Epidermal melanocyte (primary cell): ENCODE results near the gene PKD2L1.
"Not testable (repeated sequence)": the region's sequence is repeated elsewhere in the genome, so short reads cannot be mapped to it uniquely, and the experiment has no call there.

Experiments
- DNase-seq: peaks from one replicate; pipeline ENCODE4 v3.0.0; 2011; ENCODE audit warnings: low spot score; ENCODE audit not compliant: insufficient read length

Gene PKD2L1

DNA sequence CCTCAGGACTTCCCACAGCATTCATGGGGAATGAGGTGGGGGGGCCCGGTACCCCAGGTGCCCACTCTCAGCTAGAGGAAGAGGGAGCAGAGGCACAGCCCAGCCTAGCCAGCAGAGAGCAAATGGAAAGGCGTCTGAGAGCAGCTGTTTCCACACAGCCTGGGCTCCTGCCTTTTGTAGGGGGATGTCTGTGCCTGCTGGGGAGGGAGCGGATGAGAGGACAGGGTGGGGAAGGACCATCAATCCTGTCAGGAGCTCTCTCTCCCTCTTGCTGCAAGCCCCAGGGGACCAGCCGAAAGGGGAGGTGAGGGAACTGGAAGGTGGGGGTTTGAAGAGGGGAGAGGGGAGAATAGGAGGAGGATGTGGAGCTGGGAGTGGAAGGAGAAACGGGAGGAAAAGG lies at the start of gene PKD2L1:
PKD2L1 (minus strand) TSS at position 150 of the 400 bp plus-strand sequence; CDS start at position 25, 125 bp downstream.
- no peak for DNase-seq

- DNase-seq, result no peak
Measured at GRCh38 chr10:100377830-100378229, 47.8 kb upstream of the PKD2L1 start.

DNA sequence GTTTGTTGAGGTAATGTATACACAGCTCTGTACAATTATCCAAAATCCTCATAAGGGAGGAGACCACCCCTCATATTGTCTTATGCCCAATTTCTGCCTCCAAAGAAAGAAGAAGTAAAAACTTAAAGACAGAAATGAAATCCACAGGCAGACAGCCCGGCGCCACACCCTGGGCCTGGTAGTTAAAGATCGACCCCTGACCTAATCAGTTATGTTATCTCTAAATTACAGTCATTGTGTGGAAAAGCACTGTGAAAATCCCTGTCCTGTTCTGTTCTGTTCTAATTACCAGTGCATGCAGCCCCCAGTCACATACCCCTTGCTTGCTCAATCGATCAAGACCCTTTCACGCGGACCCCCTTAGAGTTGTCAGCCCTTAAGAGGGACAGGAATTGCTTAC lies 46.6 kb upstream of the PKD2L1 start:
- not testable (repeated sequence) for DNase-seq

GRCh38 chr10:100374677-100375353 lies 44.8 kb upstream of the PKD2L1 start:
- DNase-seq, result not testable (repeated sequence)

DNA sequence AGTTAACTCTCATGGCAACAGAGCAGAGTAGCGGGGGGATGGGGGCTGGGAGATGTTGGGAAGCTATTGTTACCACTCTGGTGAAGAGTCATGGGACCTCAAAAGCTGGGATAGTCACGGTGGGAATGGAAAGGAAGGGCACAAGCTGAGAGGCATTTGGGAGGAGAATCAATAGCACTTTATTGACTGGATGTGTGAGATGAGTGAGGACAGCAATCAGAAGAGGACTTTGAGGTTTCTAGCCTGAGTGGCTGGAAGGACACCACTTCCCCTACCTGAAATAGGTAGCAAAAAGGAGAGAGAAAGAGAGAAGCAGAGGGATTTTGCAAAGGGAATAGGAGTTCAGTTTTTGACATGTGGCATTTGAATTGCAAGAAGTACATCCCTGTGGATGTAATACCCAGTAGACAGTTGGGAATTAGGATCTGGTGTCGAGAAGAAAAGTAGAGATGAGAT lies 44.2 kb upstream of the PKD2L1 start:
- DNase-seq, result peak; percentile 31

DNA sequence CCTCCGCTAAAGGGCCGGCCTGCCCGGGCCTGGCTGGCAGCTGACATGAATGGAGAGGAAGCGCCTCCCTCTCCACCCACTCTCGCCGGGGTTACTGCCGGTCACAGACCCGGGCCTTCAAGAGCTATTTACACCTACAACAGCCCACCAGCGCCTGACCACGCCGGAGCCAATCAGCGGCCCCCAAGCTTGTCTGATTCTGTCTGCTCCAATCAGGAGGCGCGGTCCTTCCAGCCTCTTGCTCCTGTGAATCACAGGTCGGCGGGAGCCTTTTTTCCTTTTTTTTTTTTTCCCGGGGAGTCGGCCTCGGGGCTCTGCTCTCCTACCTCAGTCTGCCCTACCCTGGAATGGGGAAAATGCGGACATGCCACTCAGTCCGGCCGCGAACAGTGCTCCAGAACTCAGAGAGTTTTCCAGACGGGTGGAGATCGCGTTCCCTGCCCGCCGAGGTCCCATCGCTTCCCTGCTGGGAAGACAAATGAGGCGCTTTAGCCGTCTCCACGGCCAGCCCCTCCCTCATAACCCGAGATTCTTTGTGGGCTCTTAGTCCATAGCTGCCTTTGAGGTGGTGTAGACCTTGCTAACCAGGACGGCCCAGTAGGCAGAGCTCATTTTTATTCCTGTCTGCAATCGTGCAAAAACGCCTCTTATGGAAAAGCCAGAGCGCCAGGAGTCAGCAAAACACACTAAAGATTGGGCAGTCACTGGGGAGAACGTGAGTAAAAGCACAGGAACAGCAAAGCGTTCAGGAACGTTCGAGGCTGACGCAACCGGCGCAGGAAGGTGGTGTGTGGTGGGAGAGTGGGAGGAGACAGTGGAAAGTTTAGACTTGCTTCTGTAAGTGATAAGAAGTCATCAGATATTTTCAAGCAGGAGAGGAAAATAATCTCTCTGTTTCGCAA lies 43.5 kb upstream of the PKD2L1 start:
- DNase-seq, result peak; percentile 92

GRCh38 chr10:100372415-100373297 lies 42.6 kb upstream of the PKD2L1 start:
- no peak for DNase-seq

GRCh38 chr10:100371482-100372027 lies 41.5 kb upstream of the PKD2L1 start:
- no peak for DNase-seq

DNA sequence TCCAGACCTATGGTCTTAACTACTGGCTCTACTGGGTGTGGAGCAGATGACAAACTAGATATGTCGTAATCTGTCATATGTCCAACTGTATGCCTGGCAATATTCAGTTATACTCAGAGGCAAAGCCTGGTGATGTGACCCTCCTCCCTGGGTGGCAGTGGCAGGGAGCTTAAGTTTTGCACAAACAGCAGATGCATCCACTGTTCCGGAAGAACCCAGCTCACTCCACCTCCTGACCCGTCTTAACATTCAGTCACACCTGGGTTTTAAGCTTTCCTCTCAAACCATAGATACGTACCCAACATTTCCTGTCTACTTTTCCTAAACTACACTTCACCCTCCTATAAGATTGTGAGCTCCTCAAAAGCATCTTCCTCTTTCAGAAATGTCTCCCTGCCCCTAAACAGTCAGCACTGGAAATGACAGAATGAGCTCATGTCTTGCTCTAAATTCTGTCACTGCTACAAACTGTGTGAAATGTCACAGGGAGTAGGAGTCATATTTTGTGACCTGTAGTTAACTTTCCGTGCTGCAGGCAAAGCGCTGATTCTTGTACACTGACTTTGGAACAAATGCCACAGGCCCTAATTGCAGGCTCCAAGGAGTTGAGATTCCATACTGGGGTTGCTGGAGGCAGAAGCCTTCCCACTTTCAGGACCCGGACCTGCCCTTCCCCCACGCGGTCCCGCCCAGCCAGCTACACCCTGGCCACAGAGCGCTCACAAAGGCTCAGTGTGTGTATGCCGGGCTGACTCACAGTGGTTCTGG lies 40.9 kb upstream of the PKD2L1 start:
- DNase-seq, result peak; percentile 79

GRCh38 chr10:100368721-100369120 lies 38.7 kb upstream of the PKD2L1 start:
- DNase-seq, result no peak

DNA sequence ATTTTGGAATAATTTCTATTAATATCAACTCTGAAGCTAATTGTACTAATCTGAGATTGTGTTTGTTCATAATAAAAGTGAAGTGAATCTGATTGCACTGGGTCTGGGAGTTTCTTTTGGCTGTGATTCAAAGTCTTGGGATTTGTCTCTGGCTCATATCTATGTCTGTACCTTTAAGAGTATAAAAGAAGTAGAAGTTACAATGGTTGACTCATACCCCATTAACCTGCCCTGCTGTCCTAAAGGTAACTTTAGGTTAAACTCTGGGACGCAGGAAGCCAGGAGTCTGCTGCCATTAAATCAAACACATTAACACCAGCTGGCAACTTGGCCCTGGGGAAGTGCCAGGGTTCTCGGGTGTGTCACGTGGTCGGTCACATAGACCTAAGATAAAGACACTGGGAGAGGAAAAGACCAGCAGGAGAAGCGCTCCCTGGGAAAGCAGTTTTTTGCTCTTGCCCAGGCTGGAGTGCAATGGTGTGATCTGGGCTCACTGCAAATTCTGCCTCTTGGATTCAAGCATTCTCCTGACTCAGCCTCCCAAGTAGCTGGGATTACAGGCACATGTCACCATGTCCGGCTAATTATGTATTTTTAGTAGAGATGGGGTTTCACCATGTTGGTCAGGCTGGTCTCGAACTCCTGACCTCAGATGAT lies 34.8 kb upstream of the PKD2L1 start:
- DNase-seq, result no peak

GRCh38 chr10:100364175-100364574 lies 34.1 kb upstream of the PKD2L1 start:
- no peak for DNase-seq

DNA sequence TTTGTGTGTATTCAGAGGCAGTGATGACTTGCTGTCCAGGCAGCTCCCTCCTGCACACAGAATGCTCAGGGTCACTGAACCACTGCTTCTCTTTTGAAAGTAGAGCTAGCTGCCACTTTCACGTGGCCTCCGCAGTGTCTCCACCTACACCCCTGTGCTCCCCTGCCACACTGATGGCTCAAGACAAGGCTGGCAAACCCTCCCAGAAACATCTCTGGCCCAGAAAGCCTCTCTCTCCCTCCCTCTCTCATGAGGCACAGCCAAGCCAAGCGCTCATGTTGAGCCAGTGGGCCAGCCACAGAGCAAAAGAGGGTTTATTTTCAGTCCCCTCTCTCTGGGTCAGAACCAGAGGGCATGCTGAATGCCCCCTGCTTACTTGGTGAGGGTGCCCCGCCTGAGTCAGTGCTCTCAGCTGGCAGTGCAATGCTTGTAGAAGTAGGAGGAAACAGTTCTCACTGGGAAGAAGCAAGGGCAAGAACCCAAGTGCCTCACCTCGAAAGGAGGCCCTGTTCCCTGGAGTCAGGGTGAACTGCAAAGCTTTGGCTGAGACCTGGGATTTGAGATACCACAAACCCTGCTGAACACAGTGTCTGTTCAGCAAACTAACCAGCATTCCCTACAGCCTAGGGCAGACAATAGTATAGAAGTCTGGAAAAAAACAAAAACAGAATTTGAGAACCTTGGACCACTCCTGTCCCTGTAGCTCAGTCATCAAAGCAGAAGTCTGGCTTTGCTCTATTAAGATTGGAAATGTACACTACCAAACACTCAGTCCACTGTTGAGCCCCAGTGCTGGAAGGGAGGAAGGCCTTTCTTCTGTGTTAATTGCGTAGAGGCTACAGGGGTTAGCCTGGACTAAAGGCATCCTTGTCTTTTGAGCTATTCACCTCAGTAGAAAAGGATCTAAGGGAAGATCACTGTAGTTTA lies 32.8 kb upstream of the PKD2L1 start:
- DNase-seq, result no peak

GRCh38 chr10:100360234-100360633 lies 30.2 kb upstream of the PKD2L1 start:
- DNase-seq, result no peak

DNA sequence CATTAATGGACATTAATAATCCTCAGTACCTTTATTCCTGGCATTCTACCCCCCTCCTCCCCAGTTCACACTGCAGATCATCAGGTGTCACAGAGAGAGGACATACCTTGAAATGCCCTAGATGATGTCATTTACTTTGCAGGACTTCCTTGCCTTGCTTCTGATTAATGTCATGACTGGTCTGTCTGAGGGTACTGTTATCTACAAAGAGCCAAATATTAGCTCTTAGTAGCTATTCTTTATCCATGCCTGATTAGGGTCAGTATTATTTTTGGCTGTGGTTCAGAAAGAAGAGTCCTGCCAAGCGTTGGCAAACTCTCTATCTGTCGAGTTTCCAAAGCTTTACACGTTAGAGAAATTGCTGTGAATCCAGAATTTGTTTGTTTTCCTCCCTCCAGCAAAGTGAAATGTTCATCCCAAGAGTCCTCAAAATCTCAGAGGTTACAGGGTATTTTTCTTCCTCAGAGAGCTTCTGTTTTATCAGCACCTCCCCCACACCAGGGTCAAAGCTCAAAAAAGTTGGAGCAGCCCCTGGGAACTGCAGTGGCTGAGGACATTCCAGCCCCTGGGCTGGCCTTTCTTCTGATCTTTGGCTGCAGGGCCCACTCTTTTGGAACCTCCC lies 29.6 kb upstream of the PKD2L1 start:
- DNase-seq, result no peak

DNA sequence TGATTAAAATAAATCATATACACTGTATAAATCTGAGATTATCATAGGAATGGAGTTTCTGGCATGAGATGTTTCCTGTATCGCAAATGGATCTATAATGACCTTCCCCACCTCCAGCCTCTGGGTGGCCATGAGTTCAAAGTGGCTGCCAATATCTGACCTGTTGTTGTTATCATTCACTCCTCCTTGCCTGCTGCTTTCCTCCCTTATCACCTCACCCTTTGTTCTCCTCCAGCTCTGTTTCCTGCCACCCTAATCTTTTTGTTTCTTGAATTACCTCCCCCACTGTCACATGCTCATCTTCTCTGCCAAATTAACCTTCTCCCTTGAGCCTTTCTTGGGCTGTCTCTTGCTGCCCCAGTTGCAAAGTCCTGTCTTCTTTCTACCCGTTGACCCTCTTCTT lies 29.0 kb upstream of the PKD2L1 start:
- DNase-seq, result no peak

GRCh38 chr10:100357059-100357858 lies 27.2 kb upstream of the PKD2L1 start:
- DNase-seq, result no peak
